Skeletal muscle satellite cell (primary cell): ENCODE measurements around the gene APOL2.
"Not testable (repeated sequence)": the region's sequence is repeated elsewhere in the genome, so short reads cannot be mapped to it uniquely, and the experiment has no call there.

Experiments used
- H3K27me3 ChIP-seq: 2 replicates; pipeline ENCODE4 v1.7.0; 2013; ENCODE audit warnings: low read length; ENCODE audit not compliant: control insufficient read depth, insufficient read depth
- H3K36me3 ChIP-seq: 2 replicates; pipeline ENCODE4 v1.7.0; 2013; ENCODE audit warnings: mild to moderate bottlenecking, control low read depth, low read length; ENCODE audit not compliant: insufficient read depth
- H3K4me1 ChIP-seq: 2 replicates; pipeline ENCODE4 v1.7.0; 2013; ENCODE audit warnings: low read length; ENCODE audit not compliant: control insufficient read depth, insufficient read depth
- H3K4me2 ChIP-seq: 2 replicates; pipeline ENCODE4 v1.7.0; 2013; ENCODE audit warnings: mild to moderate bottlenecking, low read length
- H3K4me3 ChIP-seq: 2 replicates; pipeline ENCODE4 v1.7.0; 2013; ENCODE audit warnings: low read length
- H3K9ac ChIP-seq: 2 replicates; pipeline ENCODE4 v1.7.0; 2013; ENCODE audit warnings: mild to moderate bottlenecking, low read depth, low read length, moderate library complexity
- H3K9me3 ChIP-seq: replicated peaks from 2 replicates; pipeline ENCODE4 v1.7.0; 2013; ENCODE audit warnings: mild to moderate bottlenecking, control low read depth, low read length

Gene APOL2

GRCh38 chr22:36201630-36202319 lies 37.6 kb downstream of the APOL2 start, which contains the start of gene APOL4:
Gene APOL4 (minus strand): TSS chr22:36201809. CDS start chr22:36201734, 75 bp downstream.
- Histone ChIP-seq H3K36me3 (no peaks in the 10 kb centered on the region), H3K4me1 (peaks cover 13% of the 10 kb centered on the region)

GRCh38 chr22:36201025-36201424 lies 38.3 kb downstream of the APOL2 start:
- not testable (repeated sequence) for H3K4me3 ChIP-seq, H3K4me2 ChIP-seq, H3K36me3 ChIP-seq, H3K9me3 ChIP-seq, H3K9ac ChIP-seq
- peaks cover 11% of the 10 kb centered on the region for H3K27me3 ChIP-seq
- peaks cover 14% of the 10 kb centered on the region for H3K4me1 ChIP-seq

More at GRCh38 chr22:36201630-36202319, 37.6 kb downstream of the APOL2 start, which contains the start of gene APOL4:
- Histone ChIP-seq H3K9ac (no peak within 1 kb of the TSS), H3K4me3 (no peak within 1 kb of the TSS), H3K9me3 (no peaks in the 10 kb centered on the region), H3K4me2 (no peak within 1 kb of the TSS), H3K27me3 (peaks cover 11% of the 10 kb centered on the region)

- Histone ChIP-seq H3K27me3 (peaks cover 8% of the 10 kb centered on the region), H3K9ac (no peak overlapping the region), H3K4me2 (no peak overlapping the region), H3K36me3 (no peaks in the 10 kb centered on the region), H3K4me1 (peaks cover 14% of the 10 kb centered on the region), H3K9me3 (no peaks in the 10 kb centered on the region), H3K4me3 (no peak overlapping the region)
These were observed 40.3 kb downstream of the APOL2 start for GRCh38 chr22:36199001-36199551.

GRCh38 chr22:36198536-36198935 lies 40.8 kb downstream of the APOL2 start:
- Histone ChIP-seq H3K27me3 (peaks cover 4% of the 10 kb centered on the region), H3K36me3 (no peaks in the 10 kb centered on the region), H3K9ac (no peak overlapping the region), H3K9me3 (no peaks in the 10 kb centered on the region), H3K4me1 (peaks cover 14% of the 10 kb centered on the region), H3K4me3 (no peak overlapping the region), H3K4me2 (no peak overlapping the region)

- no peak overlapping the region for H3K4me2 ChIP-seq
- no peaks in the 10 kb centered on the region for H3K9me3 ChIP-seq
- H3K36me3 ChIP-seq = no peaks in the 10 kb centered on the region
- no peak overlapping the region for H3K4me3 ChIP-seq
- H3K9ac ChIP-seq = no peak overlapping the region
- H3K4me1 ChIP-seq = peaks cover 14% of the 10 kb centered on the region
- H3K27me3 ChIP-seq = peaks cover 5% of the 10 kb centered on the region
These were observed 41.7 kb downstream of the APOL2 start for GRCh38 chr22:36197514-36198146.

GRCh38 chr22:36197065-36197440 lies 42.3 kb downstream of the APOL2 start:
- Histone ChIP-seq H3K4me3 (no peak overlapping the region), H3K4me1 (peaks cover 14% of the 10 kb centered on the region)

GRCh38 chr22:36196254-36197064 lies 42.9 kb downstream of the APOL2 start:
- H3K4me2 ChIP-seq = no peak overlapping the region

More at GRCh38 chr22:36197065-36197440, 42.3 kb downstream of the APOL2 start:
- no peaks in the 10 kb centered on the region for H3K9me3 ChIP-seq
- no peak overlapping the region for H3K9ac ChIP-seq
- H3K4me2 ChIP-seq = no peak overlapping the region
- H3K36me3 ChIP-seq = no peaks in the 10 kb centered on the region
- H3K27me3 ChIP-seq = peaks cover 6% of the 10 kb centered on the region

GRCh38 chr22:36194971-36195370 lies 44.4 kb downstream of the APOL2 start:
- no peaks in the 10 kb centered on the region for H3K9me3 ChIP-seq
- H3K4me1 ChIP-seq = peaks cover 18% of the 10 kb centered on the region
- H3K36me3 ChIP-seq = no peaks in the 10 kb centered on the region
- H3K4me2 ChIP-seq = no peak overlapping the region
- H3K9ac ChIP-seq = no peak overlapping the region
- no peak overlapping the region for H3K4me3 ChIP-seq
- peaks cover 3% of the 10 kb centered on the region for H3K27me3 ChIP-seq

More at GRCh38 chr22:36196254-36197064, 42.9 kb downstream of the APOL2 start:
- no peaks in the 10 kb centered on the region for H3K9me3 ChIP-seq
- peaks cover 16% of the 10 kb centered on the region for H3K4me1 ChIP-seq
- no peak overlapping the region for H3K9ac ChIP-seq
- peaks cover 6% of the 10 kb centered on the region for H3K27me3 ChIP-seq
- no peaks in the 10 kb centered on the region for H3K36me3 ChIP-seq
- H3K4me3 ChIP-seq = no peak overlapping the region

- Histone ChIP-seq H3K9me3 (no peaks in the 10 kb centered on the region), H3K36me3 (no peaks in the 10 kb centered on the region), H3K27me3 (peaks cover 8% of the 10 kb centered on the region), H3K4me1 (peaks cover 18% of the 10 kb centered on the region), H3K4me2 (no peak overlapping the region), H3K4me3 (no peak overlapping the region), H3K9ac (no peak overlapping the region)
These were observed 44.9 kb downstream of the APOL2 start for GRCh38 chr22:36194385-36194784.

- Histone ChIP-seq H3K4me1 (peaks cover 18% of the 10 kb centered on the region), H3K4me3 (no peak overlapping the region), H3K9ac (no peak overlapping the region), H3K27me3 (peaks cover 16% of the 10 kb centered on the region), H3K36me3 (no peaks in the 10 kb centered on the region), H3K4me2 (no peak overlapping the region), H3K9me3 (no peaks in the 10 kb centered on the region)
These were observed 45.8 kb downstream of the APOL2 start for GRCh38 chr22:36193577-36193976.

- H3K4me1 ChIP-seq = peaks cover 18% of the 10 kb centered on the region
- H3K36me3 ChIP-seq = no peaks in the 10 kb centered on the region
- no peak overlapping the region for H3K4me2 ChIP-seq
- H3K9me3 ChIP-seq = no peaks in the 10 kb centered on the region
- H3K9ac ChIP-seq = no peak overlapping the region
- H3K4me3 ChIP-seq = no peak overlapping the region
- H3K27me3 ChIP-seq = peaks cover 20% of the 10 kb centered on the region
These were observed 46.2 kb downstream of the APOL2 start for GRCh38 chr22:36193171-36193570.
